HG03139 (cell line): ENCODE data around the gene TPCN2.
"Not testable (repeated sequence)": the region's sequence is repeated elsewhere in the genome, so short reads cannot be mapped to it uniquely, and the experiment has no call there.

Source experiments
- ATAC-seq: cut with Tn5 transposase; IDR thresholded peaks from one replicate; pipeline ENCODE4 v1.9.1; 2021; ENCODE audit not compliant: unreplicated experiment

Gene TPCN2

DNA sequence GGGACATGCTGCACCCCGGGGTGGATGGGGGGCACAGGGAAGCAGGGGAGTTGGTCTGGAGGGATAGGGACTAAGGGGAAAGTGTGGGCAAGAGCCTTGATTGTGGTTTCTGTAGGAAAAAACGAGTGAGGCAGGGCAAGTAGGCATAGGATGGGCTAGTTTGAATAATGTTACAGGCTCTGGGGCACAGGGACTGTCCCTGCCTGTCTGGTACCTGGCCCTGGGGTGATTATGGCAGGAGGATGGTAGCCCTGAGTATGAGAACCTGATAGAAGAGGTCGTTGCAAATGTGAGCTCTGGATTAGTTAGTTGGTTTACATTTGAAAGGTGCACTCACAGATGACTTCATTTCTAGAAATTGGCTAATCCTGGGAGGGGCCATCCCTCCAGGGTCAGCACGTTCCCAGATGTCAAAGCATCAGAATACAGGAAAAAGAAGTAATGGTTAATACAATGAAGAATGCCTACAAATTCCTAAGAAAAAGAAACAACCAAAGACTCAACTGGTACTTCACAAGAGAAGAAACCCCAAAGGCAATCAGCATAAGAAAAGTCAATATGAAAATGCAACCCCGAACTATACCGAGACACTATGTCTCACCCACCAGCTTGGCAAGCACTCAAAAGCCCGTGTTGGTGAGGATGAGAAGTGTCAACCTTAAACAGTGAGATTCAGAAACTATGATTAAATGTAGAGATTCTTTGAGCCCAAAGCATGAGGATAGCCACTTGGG is 95.8 kb downstream of the TPCN2 start:
- no peak for ATAC-seq

DNA sequence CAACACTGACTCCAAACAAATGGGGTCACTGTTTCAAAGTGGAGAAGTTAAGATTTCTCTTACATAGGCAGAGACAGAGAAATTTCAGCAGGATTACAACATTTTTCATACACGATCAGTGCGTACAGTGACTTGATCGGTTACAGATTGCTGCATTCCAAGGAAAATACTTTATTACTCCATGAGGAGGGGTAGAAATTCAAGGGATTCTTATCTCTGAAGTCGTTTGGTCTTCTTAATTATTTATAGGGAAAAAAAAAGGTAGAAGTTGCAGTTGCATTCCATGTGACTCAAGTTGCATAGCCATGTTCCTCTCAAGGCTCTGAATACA is 96.3 kb downstream of the TPCN2 start:
- ATAC-seq: no peak

DNA sequence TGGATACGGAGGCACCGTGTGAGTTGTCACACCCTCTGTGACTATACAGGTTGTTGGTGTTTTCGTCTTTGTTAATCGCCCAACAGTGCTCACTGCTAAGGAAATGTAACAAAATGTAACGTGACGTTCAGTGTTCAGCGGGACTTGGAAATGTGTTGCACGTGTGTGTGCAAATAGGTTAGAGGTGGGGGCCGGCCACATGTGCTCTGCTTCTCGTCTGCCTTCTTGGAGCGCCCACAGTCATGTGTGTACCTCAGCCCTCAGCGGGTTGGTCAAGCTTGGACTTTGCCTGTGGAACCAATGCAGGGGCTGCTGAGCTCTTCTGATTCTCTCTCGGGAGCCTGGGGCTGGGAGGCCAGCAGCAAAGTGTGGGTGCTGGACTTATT is 99.6 kb downstream of the TPCN2 start:
- no peak for ATAC-seq

DNA sequence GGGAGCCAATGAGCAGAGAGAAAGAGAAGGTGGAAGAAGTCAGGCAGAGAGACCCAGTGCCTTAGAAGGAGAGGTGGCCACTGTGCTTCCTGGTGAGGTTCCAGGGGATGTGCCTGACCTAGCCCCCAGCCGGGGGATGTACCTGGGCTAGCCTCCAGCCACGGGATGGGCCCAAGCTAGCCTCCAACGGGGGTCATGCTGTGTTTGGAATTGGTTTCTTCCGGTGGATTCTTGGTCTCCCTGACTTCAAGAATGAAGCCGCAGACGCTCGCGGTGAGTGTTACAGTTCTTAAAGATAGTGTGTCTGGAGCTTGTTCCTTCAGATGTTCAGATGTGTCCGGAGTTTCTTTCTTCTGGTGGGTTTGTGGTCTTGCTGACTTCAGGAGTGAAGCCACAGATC is 100.1 kb downstream of the TPCN2 start:
- ATAC-seq: no peak

DNA sequence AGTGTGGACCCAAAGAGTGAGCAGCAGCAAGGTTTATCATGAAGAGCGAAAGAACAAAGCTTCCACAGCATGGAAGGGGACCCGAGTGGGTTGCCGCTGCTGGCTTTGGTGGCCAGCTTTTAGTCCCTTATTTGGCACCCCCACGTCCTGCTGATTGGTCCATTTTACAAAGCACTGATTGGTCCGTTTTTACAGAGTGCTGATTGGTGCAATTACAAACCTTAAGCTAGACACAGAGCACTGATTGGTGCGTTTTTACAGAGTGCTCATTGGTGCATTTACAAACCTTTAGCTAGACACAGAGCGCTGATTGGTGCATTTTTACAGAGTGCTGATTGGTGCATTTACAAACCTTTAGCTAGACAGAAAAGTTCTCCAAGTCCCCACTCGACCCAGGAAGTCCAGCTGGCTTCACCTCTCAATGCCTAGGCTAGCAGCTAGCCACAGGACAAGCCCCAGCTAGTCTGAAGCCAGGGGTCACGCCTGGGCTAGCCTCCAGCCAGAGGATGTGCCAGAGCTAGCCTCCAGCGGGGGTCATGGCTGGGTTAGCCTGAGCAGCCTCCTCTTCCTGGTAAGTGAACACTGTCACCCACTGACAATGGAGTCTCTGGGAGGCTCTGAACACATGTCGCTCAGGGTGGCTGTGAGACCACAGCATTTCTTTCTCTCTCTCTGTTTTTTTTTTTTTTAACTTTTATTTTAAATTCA is 100.8 kb downstream of the TPCN2 start:
- not testable (repeated sequence) for ATAC-seq

DNA sequence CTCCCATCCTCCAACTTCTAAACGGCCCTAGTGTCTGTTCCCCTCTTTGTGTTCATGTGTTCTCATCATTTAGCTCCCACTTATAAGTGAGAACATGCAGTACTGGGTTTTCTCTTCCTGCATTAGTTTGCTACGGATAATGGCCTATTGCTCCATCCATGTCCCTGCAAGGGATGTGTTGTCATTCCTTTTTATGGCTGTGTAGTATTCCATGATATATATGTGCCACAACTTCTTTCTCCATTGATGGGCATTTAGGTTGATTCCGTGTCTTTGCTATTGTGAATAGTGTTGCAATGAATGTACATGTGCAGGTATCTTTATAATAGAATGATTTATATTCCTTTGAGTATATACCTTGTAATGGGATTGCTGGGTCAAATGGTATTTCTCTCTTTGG is 101.4 kb downstream of the TPCN2 start:
- no peak for ATAC-seq

DNA sequence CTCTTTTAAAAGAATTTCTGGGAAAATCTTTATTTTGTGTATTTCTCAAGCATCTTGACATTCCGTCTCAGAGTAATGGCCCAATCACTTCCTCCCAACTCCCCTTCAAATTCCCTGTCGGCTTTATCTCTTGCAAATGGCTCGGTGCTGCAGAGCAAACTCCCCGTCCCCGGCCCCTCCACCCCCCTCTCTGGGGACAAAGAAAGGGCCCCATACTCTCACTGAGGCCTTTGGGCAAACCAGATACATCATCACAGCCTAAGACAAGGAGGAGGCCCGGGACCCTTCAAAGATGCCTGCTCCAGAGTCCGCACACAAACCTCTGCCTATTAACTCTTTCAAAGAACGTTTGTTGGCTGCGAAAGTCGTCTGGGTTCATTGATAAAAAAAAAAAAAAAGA is 103.1 kb downstream of the TPCN2 start:
- no peak for ATAC-seq

DNA sequence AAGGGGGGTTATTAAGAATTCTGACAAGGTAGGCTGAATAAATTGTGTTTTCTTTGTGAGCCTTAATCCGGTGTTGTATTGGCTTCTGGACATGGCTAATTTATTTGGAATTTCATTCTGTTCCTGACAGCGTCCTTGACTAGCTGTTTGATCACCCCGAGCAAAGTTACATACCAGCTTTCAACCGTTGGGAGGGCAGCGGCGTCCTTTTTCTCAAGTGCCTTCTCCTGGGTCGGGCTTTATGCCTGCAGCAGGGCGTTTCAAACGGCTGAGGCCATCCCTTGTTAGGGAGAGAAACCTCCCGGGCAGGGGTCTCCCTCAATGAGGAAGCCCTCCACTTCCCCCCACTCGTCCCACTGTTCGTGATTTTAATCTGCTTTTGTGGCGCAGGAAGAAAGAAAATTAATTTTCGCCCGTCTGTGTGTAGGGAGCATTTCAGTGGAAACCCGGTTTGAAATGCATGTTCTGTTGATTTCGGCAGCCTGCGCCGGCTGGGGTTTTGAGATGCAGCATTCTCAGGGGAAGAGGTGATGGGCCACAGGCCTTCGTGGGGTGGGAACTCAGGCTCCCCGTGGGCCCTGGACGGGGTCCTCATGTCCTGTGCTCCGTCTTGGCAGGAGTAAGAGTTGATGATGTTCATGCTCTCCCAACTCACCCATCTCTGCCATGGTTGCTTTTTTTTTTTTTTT is 104.1 kb downstream of the TPCN2 start:
- ATAC-seq: no peak

DNA sequence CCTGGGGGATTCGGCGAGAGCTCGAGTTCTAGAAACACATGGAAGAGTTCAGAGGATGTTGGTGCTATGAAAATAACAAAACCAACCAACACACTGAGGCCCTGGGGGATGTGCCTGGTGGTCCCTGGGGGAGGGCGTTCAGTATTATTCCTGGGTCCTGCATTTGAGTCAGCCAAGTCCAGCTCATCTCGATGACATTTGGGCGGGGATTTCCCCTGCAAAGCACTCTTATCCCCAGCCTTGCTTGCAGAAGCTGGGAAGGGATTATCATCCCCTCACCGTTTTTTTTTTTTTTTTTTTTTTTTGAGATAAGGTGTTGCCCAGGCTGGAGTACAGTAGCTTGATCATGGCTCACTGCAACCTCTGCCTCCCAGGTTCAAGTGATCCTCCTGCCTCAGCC is 104.9 kb downstream of the TPCN2 start:
- no peak for ATAC-seq

DNA sequence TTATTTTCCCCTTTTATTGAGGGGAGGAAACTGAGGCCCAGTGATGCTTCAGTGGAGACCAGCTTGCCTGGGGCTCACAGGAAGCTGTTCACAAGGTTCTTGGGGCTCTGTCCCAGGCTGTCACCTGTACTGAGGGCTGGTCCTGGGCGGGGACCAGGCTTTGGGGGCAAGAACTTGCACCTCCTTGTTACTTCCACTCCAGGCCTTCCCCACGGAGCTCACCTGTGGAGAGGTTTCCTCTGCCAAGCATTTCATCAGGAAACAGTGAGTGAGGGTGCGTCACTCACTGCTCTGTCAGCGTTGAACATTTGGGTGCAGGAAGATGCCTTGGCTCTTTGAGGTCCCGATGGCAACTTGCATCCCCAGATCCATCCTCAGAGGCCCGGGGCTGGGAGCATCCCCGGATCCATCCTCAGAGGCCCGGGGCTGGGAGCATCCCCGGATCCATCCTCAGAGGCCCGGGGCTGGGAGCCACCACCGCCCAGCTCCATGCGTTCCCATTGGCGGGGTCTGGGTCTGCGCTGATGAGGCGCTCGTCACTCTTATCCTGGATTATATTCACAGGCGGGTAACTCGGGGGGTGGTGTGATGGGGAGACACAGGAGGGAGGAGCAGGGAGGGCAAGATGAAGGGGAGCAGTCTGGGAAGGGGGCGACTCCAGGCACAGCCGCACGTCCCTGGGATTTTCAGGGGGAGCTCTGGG is 105.6 kb downstream of the TPCN2 start:
- no peak for ATAC-seq

DNA sequence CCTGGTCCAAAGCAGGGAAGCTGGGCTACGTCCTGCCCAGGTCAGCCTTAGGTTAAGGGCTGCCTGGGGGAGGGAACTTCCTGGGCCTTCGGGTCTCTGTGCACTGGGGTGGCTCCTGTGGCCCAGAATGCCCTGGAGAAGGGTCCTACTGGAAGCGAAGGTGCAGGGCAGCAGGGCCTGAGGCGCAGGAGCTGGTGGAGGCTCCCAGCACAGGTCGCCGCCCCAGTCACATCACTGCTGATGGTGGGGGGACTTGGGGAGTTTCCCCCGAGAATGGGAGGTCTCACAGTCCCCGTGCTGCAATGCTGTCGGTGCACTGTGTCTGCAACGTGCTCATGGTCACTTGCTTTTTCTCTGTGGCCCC is 106.2 kb downstream of the TPCN2 start:
- ATAC-seq: no peak

DNA sequence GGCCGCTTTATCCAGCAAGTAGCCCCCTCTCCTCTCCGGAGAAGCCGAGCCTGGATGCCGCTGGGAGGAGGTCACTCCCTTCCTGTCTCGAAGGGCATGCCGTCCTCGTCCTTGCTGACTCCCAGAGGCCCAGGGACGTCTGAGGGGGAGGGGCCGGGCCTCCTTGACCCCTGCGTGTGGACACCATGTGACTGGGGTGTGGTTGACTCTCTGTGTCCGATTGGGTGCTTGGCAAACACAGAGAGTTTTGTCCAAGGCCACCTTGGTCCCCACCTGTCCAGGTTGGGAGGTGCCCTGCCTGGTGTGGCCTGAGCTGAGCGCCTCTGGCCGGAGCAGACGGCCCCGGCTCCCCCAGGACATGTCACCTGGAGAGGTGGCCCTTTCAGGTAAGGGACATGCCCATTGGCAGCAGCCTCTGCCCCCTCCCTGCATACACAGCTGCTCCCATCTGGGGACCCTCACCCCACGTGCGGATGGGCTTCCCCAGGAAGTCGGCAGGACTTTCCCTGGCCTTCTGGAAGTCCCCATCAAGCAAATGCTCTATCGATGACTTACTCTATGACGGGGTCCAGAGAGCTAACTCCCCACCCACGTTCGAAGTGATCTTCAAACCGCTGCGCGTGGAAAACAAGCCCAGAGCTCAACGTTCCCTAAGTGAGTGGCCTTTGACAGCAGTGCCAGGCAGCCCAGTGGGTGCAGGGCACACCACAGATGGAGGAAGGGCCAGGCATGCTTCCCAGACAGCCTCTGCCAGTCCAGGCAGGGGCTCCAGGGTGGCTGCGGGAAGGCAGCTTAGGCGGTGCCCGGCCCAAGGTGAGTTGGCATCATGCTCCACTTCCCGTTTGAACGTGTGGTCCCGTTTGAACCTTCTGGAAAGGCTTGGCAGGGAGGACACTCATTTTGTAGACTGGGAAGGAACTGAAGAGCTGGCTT is 106.8 kb downstream of the TPCN2 start, which contains the start of gene SMIM38:
Gene SMIM38 (plus strand): TSS at position 634 of the 933 bp plus-strand sequence. CDS start 1,912 bp downstream, outside the sequence.
- no peak for ATAC-seq

DNA sequence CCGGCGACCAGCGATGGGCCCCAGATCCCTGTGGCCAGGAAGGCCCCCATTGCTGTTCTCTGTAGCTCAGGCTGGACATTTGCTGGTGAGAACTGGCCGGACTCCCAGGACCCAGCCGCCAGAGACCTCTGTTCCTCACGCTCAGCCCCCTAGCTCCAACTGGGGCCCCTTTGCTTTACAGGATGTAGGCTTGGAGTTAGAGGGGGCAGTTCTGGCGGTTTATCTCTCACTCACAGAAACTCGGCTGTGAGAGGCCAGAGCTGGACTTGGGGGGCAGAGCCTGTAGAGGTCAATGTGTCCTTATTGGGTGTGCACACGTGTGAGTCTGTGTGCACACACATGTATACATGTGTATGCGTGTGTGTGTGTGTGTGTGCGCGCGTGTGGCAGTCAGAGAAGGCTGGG is 107.5 kb downstream of the TPCN2 start:
- no peak for ATAC-seq

DNA sequence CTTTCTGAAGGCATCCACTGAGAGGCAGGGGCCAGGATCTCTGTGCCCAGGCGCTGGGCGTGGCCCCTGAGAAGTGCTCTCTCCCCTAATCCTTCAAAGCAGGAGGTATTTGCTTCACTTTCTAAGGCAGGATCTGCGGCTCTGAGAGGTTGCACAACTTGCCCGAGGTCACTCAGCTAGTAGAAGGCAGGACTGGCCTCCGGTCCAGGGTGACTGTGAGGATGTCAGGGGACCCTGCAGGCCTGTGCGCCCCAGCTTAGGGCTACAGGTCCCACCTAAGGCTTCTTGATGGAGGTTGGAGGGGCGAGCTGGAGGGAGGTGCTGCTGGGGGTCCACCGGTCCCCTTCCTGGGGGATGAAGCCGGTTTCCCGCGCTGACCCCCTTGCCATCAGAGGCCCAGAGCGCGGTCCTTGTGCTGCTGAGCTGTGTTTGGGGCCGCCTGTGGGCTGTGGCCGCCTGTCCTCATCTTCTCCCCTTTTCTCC is 108.0 kb downstream of the TPCN2 start:
- ATAC-seq: no peak

DNA sequence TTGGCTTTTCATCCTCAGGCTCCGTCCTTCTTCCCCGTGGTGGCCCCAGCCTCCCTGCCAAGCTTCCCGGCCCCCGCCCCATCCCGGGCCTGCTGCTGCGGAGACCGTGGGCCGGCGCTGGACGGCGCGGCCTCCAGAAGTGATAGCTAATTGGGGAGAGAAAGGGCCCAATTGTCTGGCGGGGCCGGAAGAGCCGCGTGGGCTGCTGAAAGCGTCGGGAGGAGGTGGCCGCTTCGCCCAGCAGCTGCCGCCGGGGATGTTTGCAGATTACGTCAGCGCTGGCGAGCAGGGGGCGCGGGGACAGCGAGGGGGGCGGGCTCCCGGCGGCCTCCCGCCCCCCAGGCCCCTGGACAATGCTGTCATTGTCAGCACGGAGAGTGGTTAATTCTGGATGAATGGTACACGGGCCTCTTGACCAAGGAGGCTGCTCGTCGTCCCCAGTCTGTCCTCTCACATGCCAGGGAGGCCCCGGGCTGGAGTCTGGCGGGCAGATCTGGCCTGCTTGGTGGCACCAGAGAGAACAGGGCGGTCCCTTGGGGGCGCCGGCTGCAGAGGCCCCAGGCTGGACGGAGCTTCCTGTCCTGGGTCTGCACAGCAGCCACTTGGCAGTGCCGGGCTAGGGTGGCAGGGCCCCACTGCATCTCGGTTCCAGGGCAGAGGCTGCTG is 108.6 kb downstream of the TPCN2 start:
- no peak for ATAC-seq

DNA sequence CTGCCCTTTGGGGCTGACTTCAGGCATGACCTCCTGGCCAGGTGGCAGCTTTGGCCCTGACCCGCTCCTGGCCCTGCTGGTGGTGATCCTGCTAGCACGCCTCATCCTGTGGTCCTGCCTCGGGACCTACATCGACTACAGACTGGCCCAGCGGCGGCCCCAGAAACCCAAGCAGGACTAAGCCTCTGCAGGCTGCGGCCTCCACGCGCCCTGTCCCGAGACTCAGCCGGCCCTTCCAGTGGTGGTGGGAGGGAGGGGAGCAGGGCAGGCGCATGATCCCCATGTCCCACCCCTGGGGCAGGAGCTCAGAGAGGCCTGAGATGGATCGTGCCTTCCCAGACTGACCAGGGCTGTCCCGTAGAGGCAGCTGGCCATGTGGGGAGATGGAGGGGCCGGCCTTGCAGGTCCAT is 109.1 kb downstream of the TPCN2 start:
- ATAC-seq: no peak

DNA sequence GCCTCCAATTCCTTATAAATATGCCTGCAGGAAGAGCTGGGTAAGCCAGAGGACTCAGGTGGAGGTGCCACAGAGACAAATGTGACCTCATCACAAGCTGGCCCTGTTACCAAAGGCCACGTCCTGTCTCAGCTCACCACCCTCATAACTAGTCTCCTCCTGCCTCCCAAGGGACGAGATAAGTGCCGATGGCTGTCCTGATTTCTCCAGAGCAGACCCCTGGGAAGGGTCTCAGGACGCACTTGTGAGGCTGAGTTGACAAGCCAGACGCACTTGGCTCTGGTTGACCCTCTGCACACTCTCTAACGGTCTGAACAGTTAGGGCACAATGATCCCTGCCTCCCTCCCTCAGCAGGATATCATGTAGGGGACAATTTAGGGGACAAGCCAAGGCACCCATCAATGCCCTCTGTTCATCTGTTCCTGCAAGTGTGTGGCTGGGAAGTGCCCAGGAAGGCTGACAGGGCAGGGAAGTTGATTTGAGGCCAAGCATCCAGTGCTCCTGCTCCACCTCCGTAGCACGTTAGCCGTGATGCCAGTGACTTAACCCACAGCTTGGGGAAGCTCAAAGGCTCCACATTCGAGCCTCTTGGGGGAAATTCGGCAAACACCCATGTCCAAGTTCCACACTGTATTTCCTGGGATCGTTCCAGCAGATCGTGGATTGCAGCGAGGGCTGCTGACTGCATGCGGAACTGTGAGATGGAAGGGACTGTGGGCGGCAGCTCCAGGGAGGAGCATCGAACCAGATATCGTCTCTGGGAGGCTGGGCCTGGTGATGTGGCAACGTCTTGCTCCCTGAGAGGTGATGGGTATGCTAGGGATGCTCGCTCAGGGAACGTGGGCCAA is 109.8 kb downstream of the TPCN2 start:
- ATAC-seq: no peak

DNA sequence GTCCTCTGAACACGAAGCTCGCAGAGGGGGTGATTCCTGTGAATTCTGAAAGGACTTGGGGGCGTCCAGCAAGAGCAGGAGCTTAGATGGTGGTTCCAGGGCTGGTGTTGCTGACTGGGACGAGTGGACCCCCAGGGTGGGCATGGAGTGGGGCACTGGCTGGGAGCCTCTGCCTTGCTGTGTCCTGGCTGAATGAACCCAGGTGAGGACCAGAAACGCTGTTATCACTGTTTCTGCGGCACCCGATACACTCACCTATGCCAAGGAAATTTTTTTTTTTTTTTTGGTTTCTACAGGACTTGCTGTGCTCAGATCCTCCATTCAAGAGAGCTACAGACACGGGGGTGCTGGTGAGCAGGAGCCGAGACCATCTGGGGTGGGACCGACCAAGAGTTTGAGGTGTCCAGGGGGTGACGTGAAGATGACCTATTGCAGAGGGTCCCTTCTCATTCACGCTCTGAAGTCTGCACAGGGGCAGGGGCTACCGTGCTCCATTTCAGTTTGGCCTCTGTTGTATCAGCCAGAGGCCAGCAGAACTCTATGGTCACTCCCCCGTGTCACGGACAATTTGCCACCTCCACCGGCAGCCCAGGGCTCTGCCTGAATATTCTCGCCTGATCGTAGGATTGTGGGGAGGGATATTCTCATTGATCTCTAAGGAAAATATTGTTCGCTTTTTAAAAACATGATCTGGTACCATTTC is 110.6 kb downstream of the TPCN2 start:
- ATAC-seq: no peak
